ENCODE measurements around the gene HS1BP3. TPM values are rescaled to one million over a fixed set of nuclear protein-coding genes. Genes with fewer than 3 reads are reported as not detected.

HS1BP3 gene
- total and polyA plus RNA-seq, 2 experiments from 2014 or later: 10.5 to 10.6 TPM

GRCh38 chr2:20599861-20600461, 50.9 kb downstream of the HS1BP3 start:
- Histone ChIP-seq H3F3A (ENCODE audit: insufficient read depth) (0 out of 2 replicates have a peak, but pooled peaks cover under 1% of the 10 kb centered on the region), H3K9me2 (ENCODE audit: insufficient read depth) (no peaks in the 10 kb centered on the region), H3K4me1 (ENCODE audit: insufficient read depth) (peaks cover 4% of the 10 kb centered on the region), H3K9ac (no peak overlapping the region), H2AFZ (no peak overlapping the region), H3K9me3 (ENCODE audit: low read depth) (no peaks in the 10 kb centered on the region), H3K27me3 (replicated peaks; ENCODE audit: insufficient read depth) (no peaks in the 10 kb centered on the region), H3K79me2 (ENCODE audit: insufficient read depth) (no peaks in the 10 kb centered on the region), H4K20me1 (ENCODE audit: insufficient read depth) (no peaks in the 10 kb centered on the region), H3K4me2 (ENCODE audit: unreplicated experiment) (no peak overlapping the region), H3K27ac (no peak overlapping the region), H3K36me3 (ENCODE audit: low read depth) (no peaks in the 10 kb centered on the region), H3K4me3 (no peak overlapping the region)
- no peak for DNase-seq
- in situ Hi-C loops (cut with MboI): no loop called here
- TF ChIP-seq EZH2 (IDR thresholded peaks at IDR 0.05; ENCODE audit: insufficient read depth, poor library complexity, severe bottlenecking) (no peak), EZH2phosphoT487 (IDR thresholded peaks at IDR 0.05; ENCODE audit: insufficient read depth, low read depth) (no peak)
- WGBS, 2 experiments (ENCODE audit: low coverage in 1 of 2, low lambda C conversion rate in 2 of 2, missing lambda C conversion rate in 2 of 2): 98% methylated on average over 10 of the region's 10 CpGs

GRCh38 chr2:20599001-20599600, 51.8 kb downstream of the HS1BP3 start:
- Histone ChIP-seq H2AFZ (no peak overlapping the region), H3K9me3 (ENCODE audit: low read depth) (no peaks in the 10 kb centered on the region), H3K27me3 (replicated peaks; ENCODE audit: insufficient read depth) (no peaks in the 10 kb centered on the region), H3K9me2 (ENCODE audit: insufficient read depth) (no peaks in the 10 kb centered on the region), H3K27ac (no peak overlapping the region), H3F3A (ENCODE audit: insufficient read depth) (no peaks in the 10 kb centered on the region), H3K79me2 (ENCODE audit: insufficient read depth) (no peaks in the 10 kb centered on the region), H4K20me1 (ENCODE audit: insufficient read depth) (no peaks in the 10 kb centered on the region), H3K9ac (no peak overlapping the region), H3K4me3 (no peak overlapping the region), H3K4me1 (ENCODE audit: insufficient read depth) (no peaks in the 10 kb centered on the region), H3K36me3 (ENCODE audit: low read depth) (no peaks in the 10 kb centered on the region), H3K4me2 (ENCODE audit: unreplicated experiment) (no peak overlapping the region)
- WGBS, 2 experiments (ENCODE audit: low coverage in 1 of 2, low lambda C conversion rate in 2 of 2, missing lambda C conversion rate in 2 of 2): 92% methylated on average over 10 to 12 of the region's 12 CpGs
- in situ Hi-C loops (cut with MboI): no loop called here
- DNase-seq: no peak
- TF ChIP-seq EZH2phosphoT487 (IDR thresholded peaks at IDR 0.05; ENCODE audit: insufficient read depth, low read depth) (no peak), EZH2 (IDR thresholded peaks at IDR 0.05; ENCODE audit: insufficient read depth, poor library complexity, severe bottlenecking) (no peak)

- no peak for DNase-seq
- H3K9me3 ChIP-seq (ENCODE audit: low read depth): no peaks in the 10 kb centered on the region
- H3K36me3 ChIP-seq (ENCODE audit: low read depth): no peaks in the 10 kb centered on the region
- no peak overlapping the region for H2AFZ ChIP-seq
- H3K27me3 ChIP-seq (replicated peaks; ENCODE audit: insufficient read depth): no peaks in the 10 kb centered on the region
- H3K27ac ChIP-seq: no peak overlapping the region
- no peak overlapping the region for H3K4me2 ChIP-seq (ENCODE audit: unreplicated experiment)
- H4K20me1 ChIP-seq (ENCODE audit: insufficient read depth): no peaks in the 10 kb centered on the region
- H3F3A ChIP-seq (ENCODE audit: insufficient read depth): peaks cover 4% of the 10 kb centered on the region; the same call in 1 of the 2 replicates
- H3K79me2 ChIP-seq (ENCODE audit: insufficient read depth): no peaks in the 10 kb centered on the region
- in situ Hi-C loops (cut with MboI): no loop called here
- no peak overlapping the region for H3K4me3 ChIP-seq
- no peak overlapping the region for H3K9ac ChIP-seq
- H3K4me1 ChIP-seq (ENCODE audit: insufficient read depth): peaks cover 12% of the 10 kb centered on the region
- TF ChIP-seq EZH2 (IDR thresholded peaks at IDR 0.05; ENCODE audit: insufficient read depth, poor library complexity, severe bottlenecking) (no peak), EZH2phosphoT487 (IDR thresholded peaks at IDR 0.05; ENCODE audit: insufficient read depth, low read depth) (no peak)
- no peaks in the 10 kb centered on the region for H3K9me2 ChIP-seq (ENCODE audit: insufficient read depth)
- WGBS, 2 experiments (ENCODE audit: low coverage in 1 of 2, low lambda C conversion rate in 2 of 2, missing lambda C conversion rate in 2 of 2): 93 to 97% methylated on average over 6 of the region's 6 CpGs
These were observed 53.1 kb downstream of the HS1BP3 start for GRCh38 chr2:20597860-20598183.

- Histone ChIP-seq H3K9me2 (ENCODE audit: insufficient read depth) (no peaks in the 10 kb centered on the region), H3F3A (ENCODE audit: insufficient read depth) (peaks cover 4% of the 10 kb centered on the region; the same call in 1 of the 2 replicates), H4K20me1 (ENCODE audit: insufficient read depth) (no peaks in the 10 kb centered on the region), H3K4me2 (ENCODE audit: unreplicated experiment) (no peak overlapping the region), H2AFZ (no peak overlapping the region), H3K4me1 (ENCODE audit: insufficient read depth) (peaks cover 16% of the 10 kb centered on the region), H3K4me3 (no peak overlapping the region), H3K9ac (no peak overlapping the region), H3K27me3 (replicated peaks; ENCODE audit: insufficient read depth) (no peaks in the 10 kb centered on the region), H3K79me2 (ENCODE audit: insufficient read depth) (no peaks in the 10 kb centered on the region), H3K36me3 (ENCODE audit: low read depth) (no peaks in the 10 kb centered on the region), H3K27ac (no peak overlapping the region), H3K9me3 (ENCODE audit: low read depth) (no peaks in the 10 kb centered on the region)
- in situ Hi-C loops (cut with MboI): no loop called here
- DNase-seq: no peak
- WGBS, 2 experiments (ENCODE audit: low coverage in 1 of 2, low lambda C conversion rate in 2 of 2, missing lambda C conversion rate in 2 of 2): 94% methylated on average over 9 of the region's 9 CpGs
- TF ChIP-seq EZH2 (IDR thresholded peaks at IDR 0.05; ENCODE audit: insufficient read depth, poor library complexity, severe bottlenecking) (no peak), EZH2phosphoT487 (IDR thresholded peaks at IDR 0.05; ENCODE audit: insufficient read depth, low read depth) (no peak)
These were observed 53.7 kb downstream of the HS1BP3 start for GRCh38 chr2:20596973-20597859.

Measured in GM23248 (cell line).